Naive thymus-derived CD4-positive, alpha-beta T cell (primary cell): ENCODE measurements around the gene WDR75. TPM values are rescaled to one million over a fixed set of nuclear protein-coding genes. Genes with fewer than 3 reads are reported as not detected.
A peak's percentile ranks its signal among the peaks of the same experiment; 100 is the strongest.

Experiments used
- ATAC-seq: fragments of 150-1000 bp; cut with Tn5 transposase; 2 replicates; pipeline ENCODE4 v1.10.0; 2021; ENCODE audit warnings: mild to moderate bottlenecking, moderate library complexity
- CTCF ChIA-PET: fragments of 350-600 bp; sonication (Branson Sonifier 250); formaldehyde crosslinking; loops from one replicate; lab custom pipeline; 2021; ENCODE audit warnings: antibody characterized with exemption; lab: Charles Lee
- POLR2A ChIA-PET: fragments of 350-600 bp; sonication (Branson Sonifier 250); formaldehyde crosslinking; loops from one replicate; lab custom pipeline; 2021; ENCODE audit warnings: antibody characterized with exemption, inconsistent platforms; lab: Charles Lee
- DNase-seq, 9 donors: peaks; one replicate each; pipeline versions ENCODE4 v3.0.0 to v3.0.0-alpha.2; 2020 to 2022; ENCODE audit warnings: mixed read lengths in 1 of 9
- H3K27ac ChIP-seq: one replicate; pipeline ENCODE4 v1.7.0; 2013; ENCODE audit warnings: mild to moderate bottlenecking, low read depth, low read length, moderate library complexity
- H3K27me3 ChIP-seq, 2 donors: one replicate each; pipeline ENCODE4 v1.7.0; 2013; ENCODE audit warnings: low read length in 2 of 2, mild to moderate bottlenecking in 2 of 2, moderate library complexity in 2 of 2; ENCODE audit not compliant: control insufficient read depth in 2 of 2, insufficient read depth in 2 of 2
- H3K36me3 ChIP-seq, 3 experiments: 1 replicate in 2 of 3; 2 replicates in 1 of 3; pipeline ENCODE4 v1.7.0; 2013; ENCODE audit warnings: low read length in 3 of 3, mild to moderate bottlenecking in 3 of 3, moderate library complexity in 1 of 3; ENCODE audit not compliant: insufficient read depth in 3 of 3, control insufficient read depth in 2 of 3
- H3K4me1 ChIP-seq, 2 donors: one replicate each; pipeline ENCODE4 v1.7.0; 2013; ENCODE audit warnings: low read length in 2 of 2, mild to moderate bottlenecking in 2 of 2, moderate library complexity in 1 of 2; ENCODE audit not compliant: control insufficient read depth in 2 of 2, insufficient read depth in 2 of 2
- H3K4me3 ChIP-seq: 2 replicates; pipeline ENCODE4 v1.7.0; 2013; ENCODE audit warnings: mild to moderate bottlenecking, low read length
- H3K9me3 ChIP-seq, 3 experiments: 1 replicate in 2 of 3; 2 replicates in 1 of 3; pipeline ENCODE4 v1.7.0; 2013; ENCODE audit warnings: low read length in 3 of 3; ENCODE audit not compliant: control insufficient read depth in 2 of 3
- H3K27ac Mint-ChIP-seq, 9 donors: one replicate each; pipeline ENCODE4 v1.8.0; 2020 to 2022; ENCODE audit warnings: mixed read lengths in 9 of 9, mild to moderate bottlenecking in 8 of 9, moderate library complexity in 5 of 9, inconsistent platforms in 2 of 9
- H3K27me3 Mint-ChIP-seq, 5 donors: one replicate each; pipeline ENCODE4 v1.8.0; 2021 to 2022; ENCODE audit warnings: mixed read lengths in 5 of 5, mild to moderate bottlenecking in 1 of 5
- H3K36me3 Mint-ChIP-seq, 5 donors: one replicate each; pipeline ENCODE4 v1.8.0; 2020 to 2022; ENCODE audit warnings: mixed read lengths in 5 of 5, mild to moderate bottlenecking in 3 of 5, inconsistent platforms in 1 of 5
- H3K4me1 Mint-ChIP-seq, 7 donors: one replicate each; pipeline ENCODE4 v1.8.0; 2020 to 2022; ENCODE audit warnings: mixed read lengths in 7 of 7, mild to moderate bottlenecking in 3 of 7, inconsistent platforms in 1 of 7
- H3K4me3 Mint-ChIP-seq, 10 donors: one replicate each; pipeline ENCODE4 v1.8.0; 2020 to 2022; ENCODE audit warnings: mild to moderate bottlenecking in 10 of 10, mixed read lengths in 10 of 10, moderate library complexity in 6 of 10, inconsistent platforms in 2 of 10
- H3K9me3 Mint-ChIP-seq, 11 donors: one replicate each; pipeline ENCODE4 v1.8.0; 2020 to 2022; ENCODE audit warnings: mixed read lengths in 11 of 11, mild to moderate bottlenecking in 4 of 11, inconsistent platforms in 1 of 11, moderate library complexity in 1 of 11
- intact Hi-C, 2 donors: fragments of 100-400 bp; cut with micrococcal nuclease; formaldehyde crosslinking; loops; one replicate each; pipeline ENCODE4 v1.15.1; 2023
- polyA plus RNA-seq, 2 donors: library from polyadenylated mRNA; unstranded; fragments of 300-500 nt; fragmentation: Illumina TruSeq; gene quantifications; one replicate each; pipeline ENCODE4 v1.2.3, GENCODE V29; 2021
- total RNA-seq, 6 experiments: library from RNA in 5 of 6; stranded (reverse) in 5 of 6; gene quantifications; 1 replicate in 5 of 6; 2 replicates in 1 of 6; pipeline ENCODE4 v1.2.3 and lab custom pipeline; 2021 to 2026

Gene WDR75
- total and polyA plus RNA-seq, 7 experiments from 2014 or later, result 14.2 to 67.4 (median 45.3) TPM

- Histone ChIP-seq H3K4me1 (peaks cover 10 to 14% of the 10 kb centered on the region in 2 donors), H3K9me3 (no peaks in the 10 kb centered on the region)
- no peak overlapping the region for H3K27ac Mint-ChIP-seq
Measured at GRCh38 chr2:189444322-189444721, 3.0 kb downstream of the WDR75 start.

GRCh38 chr2:189446780-189447179, 5.5 kb downstream of the WDR75 start:
- intact Hi-C loops, result loop anchor here in 1 of 2 donors (10.0 kb wide), 1 partner anchor 628 kb away; no protein-coding TSS in a partner anchor
- Mint-ChIP-seq H3K27ac (peak overlapping the region in 2 of 9 donors; percentile 6 to 59), H3K9me3 (no peaks in the 10 kb centered on the region), H3K4me3 (no peak overlapping the region), H3K4me1 (peaks cover 0 to 27% (median 10%) of the 10 kb centered on the region in 7 donors), H3K36me3 (peaks cover 6 to 25% (median 18%) of the 10 kb centered on the region in 5 donors), H3K27me3 (no peaks in the 10 kb centered on the region)
- Histone ChIP-seq H3K9me3 (no peaks in the 10 kb centered on the region), H3K27me3 (no peaks in the 10 kb centered on the region), H3K36me3 (peaks cover 17 to 32% (median 21%) of the 10 kb centered on the region in 3 experiments), H3K27ac (no peak overlapping the region), H3K4me3 (no peak overlapping the region), H3K4me1 (peaks cover 10 to 14% of the 10 kb centered on the region in 2 donors)
- DNase-seq (no peak), ATAC-seq (no peak)
- CTCF ChIA-PET, result no interaction called here
- POLR2A ChIA-PET, result no interaction called here

More at GRCh38 chr2:189444322-189444721, 3.0 kb downstream of the WDR75 start:
- peaks cover 4 to 26% (median 12%) of the 10 kb centered on the region in 7 donors for H3K4me1 Mint-ChIP-seq
- H3K27me3 Mint-ChIP-seq, result peaks cover 0 to 4% (median 0%) of the 10 kb centered on the region in 5 donors
- Histone ChIP-seq H3K27ac (no peak overlapping the region), H3K4me3 (no peak overlapping the region), H3K36me3 (peaks cover 10 to 11% (median 11%) of the 10 kb centered on the region in 3 experiments), H3K27me3 (no peaks in the 10 kb centered on the region)
- no peak for ATAC-seq
- H3K36me3 Mint-ChIP-seq, result peaks cover 4 to 15% (median 7%) of the 10 kb centered on the region in 5 donors
- H3K4me3 Mint-ChIP-seq, result no peak overlapping the region
- ChIA-PET CTCF (interaction anchor here (1.2 kb wide), 1 partner anchor 216 kb away, joined by 4 read pairs; no protein-coding TSS in a partner anchor), POLR2A (interaction anchor here (1.8 to 2.0 kb wide), 2 partner anchors 9 to 136 kb away, joined by 3 to 10 read pairs; partner anchors contain the start of gene SLC40A1)
- DNase-seq, result no peak
- H3K9me3 Mint-ChIP-seq, result no peaks in the 10 kb centered on the region
- intact Hi-C loops, result loop anchor here (2.0 to 10.0 kb wide), 4 partner anchors 14 to 1578 kb away; no protein-coding TSS in a partner anchor

- Mint-ChIP-seq H3K4me1 (peaks cover 0 to 10% (median 3%) of the 10 kb centered on the region in 7 donors), H3K36me3 (peaks cover 3 to 48% (median 33%) of the 10 kb centered on the region in 5 donors), H3K4me3 (no peak overlapping the region), H3K27me3 (no peaks in the 10 kb centered on the region), H3K9me3 (no peaks in the 10 kb centered on the region), H3K27ac (peak overlapping the region in 3 of 9 donors; percentile 4 to 58 (median 7))
- Histone ChIP-seq H3K4me3 (no peak overlapping the region), H3K4me1 (no peaks in the 10 kb centered on the region), H3K27ac (no peak overlapping the region), H3K9me3 (no peaks in the 10 kb centered on the region), H3K27me3 (no peaks in the 10 kb centered on the region), H3K36me3 (peaks cover 24 to 83% (median 26%) of the 10 kb centered on the region in 3 experiments)
- ChIA-PET CTCF (no interaction called here), POLR2A (no interaction called here)
- ATAC-seq, result no peak
- intact Hi-C loops, result no loop called here
- no peak for DNase-seq
Measured at GRCh38 chr2:189454009-189454408, 12.7 kb downstream of the WDR75 start.

DNA sequence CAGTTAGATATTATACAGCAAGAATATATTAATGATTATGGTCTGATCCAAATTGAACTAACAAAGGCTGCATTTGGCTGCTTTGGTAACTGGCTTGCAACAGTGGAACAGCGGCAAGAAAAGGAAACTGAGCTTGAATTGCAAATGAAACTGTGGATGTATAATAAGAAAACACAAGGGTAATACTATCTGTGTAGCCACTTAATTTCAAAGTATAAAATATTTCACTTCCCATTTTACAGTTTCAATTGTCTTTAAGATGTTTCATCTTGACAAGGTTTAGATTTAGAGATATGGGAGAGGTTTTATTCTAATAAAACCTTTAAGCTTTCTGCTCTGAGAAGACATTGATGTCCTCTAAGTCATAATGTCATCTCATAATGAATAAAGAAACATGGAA, 23.8 kb downstream of the WDR75 start:
- no peak overlapping the region for H3K4me3 Mint-ChIP-seq
- H3K27ac Mint-ChIP-seq, result peak overlapping the region in 3 of 9 donors; percentile 16 to 49 (median 25)
- H3K9me3 ChIP-seq, result no peaks in the 10 kb centered on the region
- CTCF ChIA-PET, result no interaction called here
- POLR2A ChIA-PET, result interaction anchor here (0.9 to 1.3 kb wide), 2 partner anchors 19 to 24 kb away, joined by 3 to 4 read pairs; partner anchors contain the start of gene WDR75
- no peaks in the 10 kb centered on the region for H3K9me3 Mint-ChIP-seq
- ATAC-seq (no peak), DNase-seq (no peak)
- intact Hi-C loops, result no loop called here
- peaks cover 0 to 5% (median 0%) of the 10 kb centered on the region in 7 donors for H3K4me1 Mint-ChIP-seq
- H3K27me3 ChIP-seq, result no peaks in the 10 kb centered on the region
- H3K36me3 Mint-ChIP-seq, result peaks cover 13 to 46% (median 24%) of the 10 kb centered on the region in 5 donors
- no peak overlapping the region for H3K27ac ChIP-seq
- peaks cover 28 to 81% (median 60%) of the 10 kb centered on the region in 3 experiments for H3K36me3 ChIP-seq
- no peak overlapping the region for H3K4me3 ChIP-seq
- H3K27me3 Mint-ChIP-seq, result no peaks in the 10 kb centered on the region
- no peaks in the 10 kb centered on the region for H3K4me1 ChIP-seq

DNA sequence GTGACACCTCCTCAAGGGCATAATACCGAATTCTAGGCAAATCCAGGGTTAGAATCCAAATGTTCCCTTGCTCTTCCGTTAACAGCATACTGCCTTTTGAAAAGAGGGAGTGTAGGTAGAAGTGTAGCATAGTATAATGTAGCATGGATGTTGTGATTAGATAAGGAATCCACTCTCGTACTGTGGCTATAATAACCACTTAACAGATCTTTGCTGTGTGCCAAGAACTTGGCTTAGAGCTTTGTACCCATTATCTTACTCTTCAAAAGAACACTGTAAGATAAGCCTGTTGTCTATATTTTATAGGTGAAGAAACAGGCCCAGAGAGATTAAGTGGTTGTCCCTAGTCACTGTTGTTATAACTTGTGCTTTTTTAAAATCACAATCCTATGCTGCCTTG, 24.2 kb downstream of the WDR75 start:
- no peak for ATAC-seq
- ChIA-PET POLR2A (interaction anchor here (0.9 kb wide), 1 partner anchor 20 kb away, joined by 3 read pairs; no protein-coding TSS in a partner anchor), CTCF (interaction anchor here (0.6 to 0.9 kb wide), 2 partner anchors 23 to 129 kb away, joined by 3 read pairs; no protein-coding TSS in a partner anchor)
- H3K4me3 ChIP-seq, result no peak overlapping the region
- H3K4me1 ChIP-seq, result no peaks in the 10 kb centered on the region
- H3K9me3 ChIP-seq, result no peaks in the 10 kb centered on the region
- peak overlapping the region in 3 of 9 donors; percentile 16 to 49 (median 25) for H3K27ac Mint-ChIP-seq
- H3K36me3 ChIP-seq, result peaks cover 30 to 81% (median 61%) of the 10 kb centered on the region in 3 experiments
- H3K4me3 Mint-ChIP-seq, result no peak overlapping the region
- no peaks in the 10 kb centered on the region for H3K27me3 Mint-ChIP-seq
- DNase-seq, result no peak
- peaks cover 13 to 43% (median 25%) of the 10 kb centered on the region in 5 donors for H3K36me3 Mint-ChIP-seq
- no peaks in the 10 kb centered on the region for H3K9me3 Mint-ChIP-seq
- H3K4me1 Mint-ChIP-seq, result peaks cover 0 to 5% (median 0%) of the 10 kb centered on the region in 7 donors
- intact Hi-C loops, result no loop called here
- no peak overlapping the region for H3K27ac ChIP-seq
- no peaks in the 10 kb centered on the region for H3K27me3 ChIP-seq

- Mint-ChIP-seq H3K4me3 (no peak overlapping the region), H3K4me1 (peaks cover 0 to 5% (median 0%) of the 10 kb centered on the region in 7 donors), H3K27ac (peak overlapping the region in 4 of 9 donors; percentile 25 to 68 (median 38)), H3K9me3 (no peaks in the 10 kb centered on the region), H3K27me3 (no peaks in the 10 kb centered on the region), H3K36me3 (peaks cover 13 to 48% (median 26%) of the 10 kb centered on the region in 5 donors)
- ChIA-PET POLR2A (interaction anchor here (0.5 kb wide), 1 partner anchor 163 kb away, joined by 3 read pairs; no protein-coding TSS in a partner anchor), CTCF (interaction anchor here (0.6 to 0.9 kb wide), 3 partner anchors 23 to 129 kb away, joined by 3 read pairs; no protein-coding TSS in a partner anchor)
- intact Hi-C loops, result loop anchor here (1.0 to 2.0 kb wide), 4 partner anchors 115 to 605 kb away; partner anchors contain the start of gene SLC40A1 (in 1 of the 2)
- H3K36me3 ChIP-seq, result peaks cover 30 to 79% (median 61%) of the 10 kb centered on the region in 3 experiments
- H3K27me3 ChIP-seq, result no peaks in the 10 kb centered on the region
- no peaks in the 10 kb centered on the region for H3K9me3 ChIP-seq
- no peak overlapping the region for H3K4me3 ChIP-seq
- ATAC-seq (no peak), DNase-seq (no peak)
- H3K27ac ChIP-seq, result no peak overlapping the region
- no peaks in the 10 kb centered on the region for H3K4me1 ChIP-seq
Measured at GRCh38 chr2:189466046-189466445, 24.8 kb downstream of the WDR75 start.
